Natural killer cell (primary cell): ENCODE data around the gene HMG20B. TPM values are rescaled to one million over a fixed set of nuclear protein-coding genes. Genes with fewer than 3 reads are reported as not detected.

Experiments
- ATAC-seq, 3 donors: fragments of 150-1000 bp in 2 of 3; fragments of 200-7000 bp in 1 of 3; cut with Tn5 transposase; 1 replicate in 1 of 3; 2 replicates in 2 of 3; pipeline ENCODE4 v1.10.0; 2021; ENCODE audit warnings: mild to moderate bottlenecking in 2 of 3, moderate library complexity in 2 of 3
- DNase-seq, 2 donors: peaks; one replicate each; pipeline versions ENCODE4 v3.0.0 to v3.0.0-alpha.2; 2013 to 2021; ENCODE audit warnings: mixed read lengths in 1 of 2
- H3K27ac ChIP-seq: one replicate; pipeline ENCODE4 v1.5.1; 2013; ENCODE audit warnings: mild to moderate bottlenecking, low read length
- H3K27me3 ChIP-seq: one replicate; pipeline ENCODE4 v1.6.1; 2013; ENCODE audit warnings: low read length; ENCODE audit not compliant: control insufficient read depth, insufficient read depth
- H3K36me3 ChIP-seq: one replicate; pipeline ENCODE4 v1.6.1; 2013; ENCODE audit warnings: low read length; ENCODE audit not compliant: control insufficient read depth, insufficient read depth
- H3K4me1 ChIP-seq: one replicate; pipeline ENCODE4 v1.6.1; 2013; ENCODE audit warnings: low read length; ENCODE audit not compliant: control insufficient read depth, insufficient read depth
- H3K4me3 ChIP-seq: one replicate; pipeline ENCODE4 v1.5.1; 2013; ENCODE audit warnings: low read length
- H3K9me3 ChIP-seq: one replicate; pipeline ENCODE4 v1.6.1; 2013; ENCODE audit warnings: low read length; ENCODE audit not compliant: control insufficient read depth, insufficient read depth
- H3K27ac Mint-ChIP-seq, 2 donors: one replicate each; pipeline ENCODE4 v1.8.0; 2022; ENCODE audit warnings: mild to moderate bottlenecking in 2 of 2, mixed read lengths in 2 of 2, moderate library complexity in 1 of 2
- H3K27me3 Mint-ChIP-seq, 2 donors: one replicate each; pipeline ENCODE4 v1.8.0; 2022; ENCODE audit warnings: low read depth in 2 of 2, mixed read lengths in 2 of 2
- H3K36me3 Mint-ChIP-seq: one replicate; pipeline ENCODE4 v1.8.0; 2022; ENCODE audit warnings: mixed read lengths
- H3K4me1 Mint-ChIP-seq, 2 donors: one replicate each; pipeline ENCODE4 v1.8.0; 2022; ENCODE audit warnings: mixed read lengths in 2 of 2
- H3K4me3 Mint-ChIP-seq: one replicate; pipeline ENCODE4 v1.8.0; 2022; ENCODE audit warnings: mild to moderate bottlenecking, moderate library complexity, mixed read lengths
- H3K9me3 Mint-ChIP-seq, 2 donors: one replicate each; pipeline ENCODE4 v1.8.0; 2022; ENCODE audit warnings: mixed read lengths in 2 of 2
- CTCF ChIP-seq: fragments of 200-600 bp; IDR thresholded peaks from one replicate; pipeline ENCODE4 v1.8.0; 2022; ENCODE audit warnings: antibody characterized with exemption
- WGBS: methylation state at CpG from one replicate; pipeline ENCODE4 v1.1.7; 2013; ENCODE audit warnings: missing lambda C conversion rate; ENCODE audit not compliant: insufficient coverage; 5-methylcytosine and 5-hydroxymethylcytosine counted together
- intact Hi-C: fragments of 100-400 bp; cut with micrococcal nuclease; formaldehyde crosslinking; loops from one replicate; pipeline ENCODE4 v1.14.2; 2022
- total RNA-seq, 4 donors: library from RNA; stranded (reverse); fragments of 120-200 nt in 1 of 4; gene quantifications; one replicate each; pipeline versions ENCODE4 v1.2.3 to v1.2.4, GENCODE V29; 2013 to 2022

The HMG20B gene
- total RNA-seq, 3 donors from 2014 or later (not counting 1 experiment from before 2014, with no cell fraction given) = 45.8 to 57.5 (median 52.1) TPM

DNA sequence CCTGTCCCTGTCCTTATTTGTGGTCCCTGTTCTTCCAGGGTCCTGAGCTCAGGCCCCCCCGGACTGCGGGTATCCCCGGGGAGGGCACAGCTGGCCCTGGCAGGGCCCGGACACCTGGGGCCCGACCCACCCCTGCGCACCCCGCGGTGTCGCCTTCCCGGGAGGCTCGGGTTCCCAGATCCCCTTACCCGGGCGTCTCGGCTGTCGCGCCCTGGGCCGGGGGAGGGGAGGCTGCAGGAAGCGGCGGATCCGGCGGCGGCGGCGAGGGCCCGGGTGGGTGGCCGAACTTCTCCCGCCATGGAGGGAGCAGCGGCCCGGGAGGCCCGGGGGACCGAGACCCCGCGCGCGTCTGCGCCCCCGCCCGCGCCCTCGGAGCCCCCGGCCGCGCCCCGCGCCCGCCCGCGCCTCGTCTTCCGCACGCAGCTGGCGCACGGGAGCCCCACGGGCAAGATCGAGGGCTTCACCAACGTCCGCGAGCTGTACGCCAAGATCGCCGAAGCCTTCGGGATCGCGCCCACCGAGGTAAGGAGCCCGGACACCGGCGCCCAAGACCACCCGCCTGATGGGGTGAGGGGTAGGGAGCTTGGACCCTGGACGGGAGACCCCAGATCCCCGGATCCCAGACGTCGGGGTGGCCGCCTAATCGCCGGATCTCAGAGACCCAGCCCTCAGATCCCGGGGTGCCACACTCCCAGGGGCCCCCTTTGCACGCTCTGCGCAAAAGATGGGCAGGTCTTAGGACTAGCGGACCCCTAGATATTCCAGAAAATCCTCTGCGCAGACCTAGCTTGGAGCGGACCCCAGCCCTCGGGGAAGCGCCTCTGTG, 12.8 kb downstream of the HMG20B start, which contains the start of gene GIPC3:
Gene GIPC3 (plus strand): TSS at position 178 of the 826 bp plus-strand sequence. CDS start 120 bp downstream, at position 298.
- Histone ChIP-seq H3K27me3 (no peaks in the 10 kb centered on the region), H3K4me3 (peak within 1 kb of the TSS; percentile 25), H3K9me3 (no peaks in the 10 kb centered on the region), H3K4me1 (peaks cover 12% of the 10 kb centered on the region), H3K27ac (no peak within 1 kb of the TSS), H3K36me3 (no peaks in the 10 kb centered on the region)
- peak in 1 of 2 donors; percentile 33 for DNase-seq
- no peak within 1 kb of the TSS for H3K4me3 Mint-ChIP-seq
- H3K36me3 Mint-ChIP-seq = no peaks in the 10 kb centered on the region
- peak in 2 of 3 donors; percentile 24 to 37 for ATAC-seq
- TF ChIP-seq CTCF = no peak
- no peaks in the 10 kb centered on the region for H3K9me3 Mint-ChIP-seq
- no peak within 1 kb of the TSS for H3K27ac Mint-ChIP-seq
- H3K27me3 Mint-ChIP-seq = no peaks in the 10 kb centered on the region
- WGBS = 2% methylated on average over 84 of the region's 84 CpGs
- intact Hi-C loops = no loop called here
- no peaks in the 10 kb centered on the region for H3K4me1 Mint-ChIP-seq

DNA sequence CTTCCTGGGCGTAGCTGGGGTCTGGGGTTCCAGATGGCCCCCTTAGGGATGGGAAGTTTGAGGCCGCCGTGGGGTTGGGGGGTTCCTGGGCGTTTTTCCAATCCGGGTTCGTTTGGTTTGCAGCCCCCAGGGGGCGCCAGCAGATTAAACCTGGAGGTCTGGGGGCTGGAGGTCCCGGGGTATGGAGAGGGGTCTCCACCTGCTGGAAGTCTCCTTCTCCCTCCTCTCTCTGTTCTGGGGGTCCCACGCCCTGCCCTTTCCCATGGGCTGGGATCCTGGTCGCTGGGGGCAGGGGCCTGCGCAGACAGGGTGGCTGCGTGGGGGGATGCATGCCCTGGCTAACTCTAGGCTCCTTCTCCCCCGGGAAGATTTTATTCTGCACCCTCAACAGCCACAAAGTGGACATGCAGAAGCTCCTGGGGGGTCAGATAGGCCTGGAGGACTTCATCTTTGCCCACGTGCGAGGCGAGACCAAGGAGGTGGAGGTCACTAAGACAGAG, 13.4 kb downstream of the HMG20B start:
- H3K4me3 ChIP-seq = peak overlapping the region; percentile 25
- H3K27ac ChIP-seq = no peak overlapping the region
- H3K9me3 ChIP-seq = no peaks in the 10 kb centered on the region
- H3K9me3 Mint-ChIP-seq = no peaks in the 10 kb centered on the region
- 39% methylated on average over 15 of the region's 16 CpGs for WGBS
- peaks cover 12% of the 10 kb centered on the region for H3K4me1 ChIP-seq
- intact Hi-C loops = no loop called here
- H3K27me3 Mint-ChIP-seq = no peaks in the 10 kb centered on the region
- no peaks in the 10 kb centered on the region for H3K36me3 Mint-ChIP-seq
- peak; percentile 57 for TF ChIP-seq CTCF
- no peak overlapping the region for H3K4me3 Mint-ChIP-seq
- no peaks in the 10 kb centered on the region for H3K4me1 Mint-ChIP-seq
- H3K27me3 ChIP-seq = no peaks in the 10 kb centered on the region
- H3K27ac Mint-ChIP-seq = no peak overlapping the region
- ATAC-seq = peak in 2 of 3 donors; percentile 45 to 47
- peak in 1 of 2 donors; percentile 70 for DNase-seq
- no peaks in the 10 kb centered on the region for H3K36me3 ChIP-seq

GRCh38 chr19:3586707-3587346, 14.1 kb downstream of the HMG20B start:
- no peak overlapping the region for H3K4me3 ChIP-seq
- no peak for DNase-seq

More at GRCh38 chr19:3586707-3587346, 14.1 kb downstream of the HMG20B start:
- ATAC-seq = no peak
- intact Hi-C loops = no loop called here
- Histone ChIP-seq H3K36me3 (no peaks in the 10 kb centered on the region), H3K27ac (no peak overlapping the region), H3K27me3 (no peaks in the 10 kb centered on the region), H3K4me1 (peaks cover 12% of the 10 kb centered on the region), H3K9me3 (no peaks in the 10 kb centered on the region)
- Mint-ChIP-seq H3K4me3 (no peak overlapping the region), H3K4me1 (no peaks in the 10 kb centered on the region), H3K9me3 (no peaks in the 10 kb centered on the region), H3K36me3 (no peaks in the 10 kb centered on the region), H3K27me3 (no peaks in the 10 kb centered on the region), H3K27ac (no peak overlapping the region)
- TF ChIP-seq CTCF = no peak
- WGBS = 91% methylated on average over 31 of the region's 31 CpGs
